HepG2 (cell line): ENCODE measurements around the gene YPEL4. TPM values are rescaled to one million over a fixed set of nuclear protein-coding genes. Genes with fewer than 3 reads are reported as not detected.

Experiments used
- CAMTA2 ChIP-seq: sonication (generic); formaldehyde crosslinking; IDR thresholded peaks from 2 replicates; pipeline ENCODE4 v1.4.0; 2020; ENCODE audit warnings: mild to moderate bottlenecking, missing genetic modification reagents, borderline replicate concordance
- ERF ChIP-seq: IDR thresholded peaks from 2 replicates; pipeline ENCODE4 v1.6.1; 2018; ENCODE audit warnings: missing biosample characterization, missing genetic modification reagents
- FOXA3 ChIP-seq: IDR thresholded peaks from 2 replicates; pipeline ENCODE4 v1.6.1; 2016; ENCODE audit warnings: missing genetic modification reagents, missing compliant biosample characterization
- HNRNPH1 ChIP-seq: fragments of 200-400 bp; formaldehyde crosslinking; optimal IDR thresholded peaks from 2 replicates; pipeline ENCODE3; 2017; ENCODE audit warnings: mild to moderate bottlenecking, low read depth, low read length
- HNRNPK ChIP-seq: fragments of 200-400 bp; formaldehyde crosslinking; IDR thresholded peaks from 2 replicates; pipeline ENCODE4 v1.6.1; 2018; ENCODE audit warnings: low read length, low read depth, moderate library complexity, mild to moderate bottlenecking; ENCODE audit not compliant: poor library complexity, severe bottlenecking
- JARID2 ChIP-seq: sonication (generic); formaldehyde crosslinking; IDR thresholded peaks from 2 replicates; pipeline ENCODE4 v1.8.1; 2023; ENCODE audit warnings: missing genetic modification reagents, inconsistent platforms; ENCODE audit not compliant: insufficient replicate concordance
- MEF2D ChIP-seq: sonication (generic); formaldehyde crosslinking; IDR thresholded peaks from 2 replicates; pipeline ENCODE4 v1.5.1; 2020; ENCODE audit warnings: mild to moderate bottlenecking, missing genetic modification reagents
- MIER3 ChIP-seq: IDR thresholded peaks from 2 replicates; pipeline ENCODE4 v1.6.1; 2016; ENCODE audit warnings: missing compliant biosample characterization, borderline replicate concordance
- NFIB ChIP-seq: sonication (generic); formaldehyde crosslinking; IDR thresholded peaks from 2 replicates; pipeline ENCODE4 v1.9.0; 2021; ENCODE audit warnings: missing genetic modification reagents, mild to moderate bottlenecking, borderline replicate concordance
- RARA ChIP-seq: IDR thresholded peaks from 2 replicates; pipeline ENCODE4 v1.6.1; 2016; ENCODE audit warnings: missing genetic modification reagents, missing compliant biosample characterization
- RELA ChIP-seq: sonication (generic); formaldehyde crosslinking; IDR thresholded peaks from 2 replicates; pipeline ENCODE4 v1.4.0; 2020; ENCODE audit warnings: missing genetic modification reagents
- RFX5 ChIP-seq: IDR thresholded peaks from 2 replicates; pipeline ENCODE4 v1.6.1; 2011; ENCODE audit warnings: low read depth, low read length, improper control_type of control experiment
- RFXANK ChIP-seq: IDR thresholded peaks from 2 replicates; pipeline ENCODE4 v1.6.1; 2016
- ZNF207 ChIP-seq: fragments of 450-650 bp; IDR thresholded peaks from 2 replicates; pipeline ENCODE4 v1.6.1; 2016; ENCODE audit warnings: antibody characterized with exemption, borderline replicate concordance
- ZNF367 ChIP-seq: sonication (generic); formaldehyde crosslinking; IDR thresholded peaks from 2 replicates; pipeline ENCODE4 v1.4.0; 2020; ENCODE audit warnings: missing genetic modification reagents, borderline replicate concordance
- polyA plus RNA-seq, 8 experiments: library from polyadenylated mRNA; depleted of rRNA in 3 of 8; stranded (reverse) in 7 of 8; unstranded in 1 of 8; fragments of >200 nt; fragmentation: Illumina TruSeq in 4 of 8; extraction: Trizol in 4 of 8; gene quantifications; 2 replicates each; pipeline versions ENCODE4 v1.2.1 to v1.2.3, GENCODE V29; 2011 to 2016; ENCODE audit warnings: low read depth in 4 of 8, missing spikeins in 1 of 8, mixed read lengths in 1 of 8; ENCODE audit not compliant: insufficient read depth in 1 of 8
- total RNA-seq, 5 experiments: library from RNA; depleted of rRNA; stranded (reverse); fragments of >200 nt; fragmentation: Illumina TruSeq; extraction: Trizol; gene quantifications; 2 replicates each; pipeline ENCODE4 v1.2.3, GENCODE V29; 2016; ENCODE audit warnings: low read depth in 1 of 5
- TF ChIP-seq, protein P1 (sequence below), 2 experiments: sonication (generic) in 1 of 2; formaldehyde crosslinking in 1 of 2; IDR thresholded peaks; 2 replicates each; pipeline versions ENCODE4 v1.4.0 to v1.6.1; 2016 to 2020; ENCODE audit warnings: borderline replicate concordance in 1 of 2, low read depth in 1 of 2, mild to moderate bottlenecking in 1 of 2, missing genetic modification reagents in 1 of 2
- TF ChIP-seq, protein P2 (sequence below): sonication (generic); formaldehyde crosslinking; IDR thresholded peaks from 2 replicates; pipeline ENCODE4 v1.4.0; 2020; ENCODE audit warnings: missing genetic modification reagents
- TF ChIP-seq, protein P3 (sequence below): sonication (generic); formaldehyde crosslinking; conservative IDR thresholded peaks from 2 replicates; pipeline ENCODE4 v1.4.0; 2020; ENCODE audit warnings: missing genetic modification reagents
- TF ChIP-seq, protein P4 (sequence below): sonication (generic); formaldehyde crosslinking; IDR thresholded peaks from 2 replicates; pipeline ENCODE4 v1.8.0; 2022; ENCODE audit warnings: mild to moderate bottlenecking, missing genetic modification reagents, borderline replicate concordance

YPEL4 gene
- total and polyA plus RNA-seq, 2 of the 13 experiments (the other 11 are each of a cell fraction or from before 2014, with no cell fraction given), result 0.04 TPM; not detected in 1

DNA sequence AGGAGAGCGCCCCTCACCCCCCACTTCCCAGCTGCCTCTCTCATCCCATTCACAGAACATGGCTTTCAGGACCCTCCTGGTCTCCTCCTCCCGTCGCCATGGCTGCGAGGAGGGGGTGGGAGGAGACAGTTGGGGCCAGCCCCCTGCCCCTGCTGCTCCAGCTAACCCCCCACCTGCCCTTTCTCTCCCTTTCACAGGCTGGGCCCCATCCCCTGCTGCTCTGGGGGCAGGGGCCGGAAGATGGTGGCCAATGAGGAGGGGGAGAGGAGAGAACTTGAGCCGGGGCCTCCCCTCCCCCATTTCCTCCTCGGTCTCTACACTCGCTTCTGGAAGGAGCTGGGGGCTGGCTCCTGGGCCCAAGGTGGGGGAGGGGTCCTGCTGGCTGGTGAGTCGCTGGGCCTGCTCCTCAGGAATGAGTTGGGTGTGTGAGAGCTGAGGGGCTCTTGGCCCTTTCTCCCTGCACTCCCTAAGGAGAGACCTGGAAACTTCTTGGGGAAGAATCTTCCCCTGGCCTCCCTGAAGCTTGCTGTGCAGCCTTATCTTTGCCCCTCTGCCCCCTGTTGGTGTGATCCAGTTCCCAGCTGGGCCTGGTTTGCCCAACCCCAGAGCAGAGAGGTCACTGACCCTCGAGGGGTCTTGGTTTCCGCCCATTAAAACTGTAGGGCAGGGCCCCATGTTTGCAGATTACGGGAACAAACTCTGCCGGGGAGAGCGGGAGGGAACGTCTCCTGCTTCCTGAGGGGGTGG, 10.2 kb downstream of the YPEL4 start (continued):
- TF ChIP-seq ERF (CRISPR knock-in tag) (0 out of 2 replicates have a peak, but pooled peaks have one; percentile 38), MEF2D (peak; percentile 25; the same call in 1 of the 2 replicates), ZNF207 (no peak), CAMTA2 (no peak), JARID2 (CRISPR knock-in tag) (no peak), MIER3 (no peak), RELA (no peak), RFX5 (no peak), RFXANK (CRISPR knock-in tag) (no peak), ZNF367 (no peak), HNRNPK (no peak), RARA (no peak), NFIB (CRISPR knock-in tag) (no peak), HNRNPH1 (no peak), FOXA3 (CRISPR knock-in tag) (0 out of 2 replicates have a peak, but pooled peaks have one; percentile 31)
- TF ChIP-seq, protein P1, sequence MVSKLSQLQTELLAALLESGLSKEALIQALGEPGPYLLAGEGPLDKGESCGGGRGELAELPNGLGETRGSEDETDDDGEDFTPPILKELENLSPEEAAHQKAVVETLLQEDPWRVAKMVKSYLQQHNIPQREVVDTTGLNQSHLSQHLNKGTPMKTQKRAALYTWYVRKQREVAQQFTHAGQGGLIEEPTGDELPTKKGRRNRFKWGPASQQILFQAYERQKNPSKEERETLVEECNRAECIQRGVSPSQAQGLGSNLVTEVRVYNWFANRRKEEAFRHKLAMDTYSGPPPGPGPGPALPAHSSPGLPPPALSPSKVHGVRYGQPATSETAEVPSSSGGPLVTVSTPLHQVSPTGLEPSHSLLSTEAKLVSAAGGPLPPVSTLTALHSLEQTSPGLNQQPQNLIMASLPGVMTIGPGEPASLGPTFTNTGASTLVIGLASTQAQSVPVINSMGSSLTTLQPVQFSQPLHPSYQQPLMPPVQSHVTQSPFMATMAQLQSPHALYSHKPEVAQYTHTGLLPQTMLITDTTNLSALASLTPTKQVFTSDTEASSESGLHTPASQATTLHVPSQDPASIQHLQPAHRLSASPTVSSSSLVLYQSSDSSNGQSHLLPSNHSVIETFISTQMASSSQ (IDR thresholded peaks at IDR 0.05; ENCODE audit: low read depth), result no peak
- TF ChIP-seq, protein P1 (CRISPR knock-in tag; IDR thresholded peaks at IDR 0.05; ENCODE audit: borderline replicate concordance), result no peak; the same call in 1 of the 2 replicates
- TF ChIP-seq, protein P2, sequence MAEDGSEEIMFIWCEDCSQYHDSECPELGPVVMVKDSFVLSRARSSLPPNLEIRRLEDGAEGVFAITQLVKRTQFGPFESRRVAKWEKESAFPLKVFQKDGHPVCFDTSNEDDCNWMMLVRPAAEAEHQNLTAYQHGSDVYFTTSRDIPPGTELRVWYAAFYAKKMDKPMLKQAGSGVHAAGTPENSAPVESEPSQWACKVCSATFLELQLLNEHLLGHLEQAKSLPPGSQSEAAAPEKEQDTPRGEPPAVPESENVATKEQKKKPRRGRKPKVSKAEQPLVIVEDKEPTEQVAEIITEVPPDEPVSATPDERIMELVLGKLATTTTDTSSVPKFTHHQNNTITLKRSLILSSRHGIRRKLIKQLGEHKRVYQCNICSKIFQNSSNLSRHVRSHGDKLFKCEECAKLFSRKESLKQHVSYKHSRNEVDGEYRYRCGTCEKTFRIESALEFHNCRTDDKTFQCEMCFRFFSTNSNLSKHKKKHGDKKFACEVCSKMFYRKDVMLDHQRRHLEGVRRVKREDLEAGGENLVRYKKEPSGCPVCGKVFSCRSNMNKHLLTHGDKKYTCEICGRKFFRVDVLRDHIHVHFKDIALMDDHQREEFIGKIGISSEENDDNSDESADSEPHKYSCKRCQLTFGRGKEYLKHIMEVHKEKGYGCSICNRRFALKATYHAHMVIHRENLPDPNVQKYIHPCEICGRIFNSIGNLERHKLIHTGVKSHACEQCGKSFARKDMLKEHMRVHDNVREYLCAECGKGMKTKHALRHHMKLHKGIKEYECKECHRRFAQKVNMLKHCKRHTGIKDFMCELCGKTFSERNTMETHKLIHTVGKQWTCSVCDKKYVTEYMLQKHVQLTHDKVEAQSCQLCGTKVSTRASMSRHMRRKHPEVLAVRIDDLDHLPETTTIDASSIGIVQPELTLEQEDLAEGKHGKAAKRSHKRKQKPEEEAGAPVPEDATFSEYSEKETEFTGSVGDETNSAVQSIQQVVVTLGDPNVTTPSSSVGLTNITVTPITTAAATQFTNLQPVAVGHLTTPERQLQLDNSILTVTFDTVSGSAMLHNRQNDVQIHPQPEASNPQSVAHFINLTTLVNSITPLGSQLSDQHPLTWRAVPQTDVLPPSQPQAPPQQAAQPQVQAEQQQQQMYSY (CRISPR knock-in tag), result no peak
- TF ChIP-seq, protein P3, sequence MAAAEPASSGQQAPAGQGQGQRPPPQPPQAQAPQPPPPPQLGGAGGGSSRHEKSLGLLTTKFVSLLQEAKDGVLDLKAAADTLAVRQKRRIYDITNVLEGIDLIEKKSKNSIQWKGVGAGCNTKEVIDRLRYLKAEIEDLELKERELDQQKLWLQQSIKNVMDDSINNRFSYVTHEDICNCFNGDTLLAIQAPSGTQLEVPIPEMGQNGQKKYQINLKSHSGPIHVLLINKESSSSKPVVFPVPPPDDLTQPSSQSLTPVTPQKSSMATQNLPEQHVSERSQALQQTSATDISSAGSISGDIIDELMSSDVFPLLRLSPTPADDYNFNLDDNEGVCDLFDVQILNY (CRISPR knock-in tag), result no peak
- TF ChIP-seq, protein P4, sequence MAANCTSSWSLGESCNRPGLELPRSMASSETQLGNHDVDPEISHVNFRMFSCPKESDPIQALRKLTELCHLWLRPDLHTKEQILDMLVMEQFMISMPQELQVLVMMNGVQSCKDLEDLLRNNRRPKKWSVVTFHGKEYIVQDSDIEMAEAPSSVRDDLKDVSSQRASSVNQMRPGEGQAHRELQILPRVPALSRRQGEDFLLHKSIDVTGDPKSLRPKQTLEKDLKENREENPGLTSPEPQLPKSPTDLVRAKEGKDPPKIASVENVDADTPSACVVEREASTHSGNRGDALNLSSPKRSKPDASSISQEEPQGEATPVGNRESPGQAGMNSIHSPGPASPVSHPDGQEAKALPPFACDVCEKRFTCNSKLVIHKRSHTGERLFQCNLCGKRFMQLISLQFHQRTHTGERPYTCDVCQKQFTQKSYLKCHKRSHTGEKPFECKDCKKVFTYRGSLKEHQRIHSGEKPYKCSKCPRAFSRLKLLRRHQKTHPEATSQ (CRISPR knock-in tag), result no peak
